ENCODE measurements around the gene ADAMTS12. TPM values are rescaled to one million over a fixed set of nuclear protein-coding genes. Genes with fewer than 3 reads are reported as not detected.

Gene ADAMTS12
- total RNA-seq, 4 donors from 2014 or later, result 2.3 to 6.0 (median 4.2) TPM

GRCh38 chr5:33934176-33934575 is 42.4 kb upstream of the ADAMTS12 start:
- TF ChIP-seq POLR2AphosphoS5 (IDR thresholded peaks at IDR 0.05), result no peak
- no peak for TF ChIP-seq CTCF (IDR thresholded peaks at IDR 0.05)
- no peak for TF ChIP-seq POLR2A (IDR thresholded peaks at IDR 0.05; ENCODE audit: low read depth)
- TF ChIP-seq EP300 (IDR thresholded peaks at IDR 0.05), result no peak
- Histone ChIP-seq H3K27ac (replicated peaks in 1 of 4) (no peak overlapping the region), H3K36me3 (no peaks in the 10 kb centered on the region), H3K27me3 (peaks cover 0 to 45% (median 23%) of the 10 kb centered on the region in 4 donors), H3K4me3 (no peak overlapping the region), H3K9me3 (no peaks in the 10 kb centered on the region), H3K4me1 (peaks cover 9 to 25% (median 17%) of the 10 kb centered on the region in 4 donors)
- no peak for DNase-seq (ENCODE audit: extremely low spot score)
- 81% methylated on average over 1 of the region's 1 CpG for WGBS
- intact Hi-C loops (cut with DNase I), result loop anchor here (2.0 kb wide), 1 partner anchor 499 kb away; no protein-coding TSS in a partner anchor

GRCh38 chr5:33933723-33934169 is 42.0 kb upstream of the ADAMTS12 start:
- Histone ChIP-seq H3K9me3 (no peaks in the 10 kb centered on the region), H3K27ac (replicated peaks in 1 of 4) (no peak overlapping the region), H3K4me3 (no peak overlapping the region), H3K36me3 (no peaks in the 10 kb centered on the region), H3K4me1 (peaks cover 9 to 25% (median 17%) of the 10 kb centered on the region in 4 donors), H3K27me3 (peaks cover 0 to 41% (median 23%) of the 10 kb centered on the region in 4 donors)
- TF ChIP-seq POLR2AphosphoS5 (IDR thresholded peaks at IDR 0.05) (no peak), CTCF (IDR thresholded peaks at IDR 0.05) (no peak), EP300 (IDR thresholded peaks at IDR 0.05) (no peak), POLR2A (IDR thresholded peaks at IDR 0.05; ENCODE audit: low read depth) (no peak)
- intact Hi-C loops (cut with DNase I), result loop anchor here (2.0 kb wide), 1 partner anchor 499 kb away; no protein-coding TSS in a partner anchor
- 90% methylated on average over 3 of the region's 3 CpGs for WGBS
- DNase-seq (ENCODE audit: extremely low spot score), result peak; percentile 47

- peak; percentile 45 for DNase-seq (ENCODE audit: extremely low spot score)
- WGBS, result 80% methylated on average over 5 of the region's 5 CpGs
- intact Hi-C loops (cut with DNase I), result no loop called here
Measured at GRCh38 chr5:33931136-33931535, 39.3 kb upstream of the ADAMTS12 start.

GRCh38 chr5:33929925-33930690 is 38.3 kb upstream of the ADAMTS12 start:
- no peak overlapping the region for H3K4me3 ChIP-seq
- intact Hi-C loops (cut with DNase I), result no loop called here

More at GRCh38 chr5:33931136-33931535, 39.3 kb upstream of the ADAMTS12 start:
- Histone ChIP-seq H3K9me3 (no peaks in the 10 kb centered on the region), H3K4me3 (no peak overlapping the region), H3K36me3 (no peaks in the 10 kb centered on the region), H3K27me3 (peaks cover 0 to 15% (median 1%) of the 10 kb centered on the region in 4 donors), H3K4me1 (peaks cover 3 to 7% (median 5%) of the 10 kb centered on the region in 4 donors), H3K27ac (replicated peaks in 1 of 4) (no peak overlapping the region)
- TF ChIP-seq POLR2AphosphoS5 (IDR thresholded peaks at IDR 0.05) (no peak), EP300 (IDR thresholded peaks at IDR 0.05) (no peak), CTCF (IDR thresholded peaks at IDR 0.05) (no peak), POLR2A (IDR thresholded peaks at IDR 0.05; ENCODE audit: low read depth) (no peak)

GRCh38 chr5:33928283-33928682 is 36.5 kb upstream of the ADAMTS12 start:
- Histone ChIP-seq H3K4me3 (no peak overlapping the region), H3K4me1 (no peaks in the 10 kb centered on the region), H3K36me3 (no peaks in the 10 kb centered on the region), H3K9me3 (no peaks in the 10 kb centered on the region), H3K27ac (replicated peaks in 1 of 4) (no peak overlapping the region), H3K27me3 (peaks cover 0 to 4% (median 0%) of the 10 kb centered on the region in 4 donors)
- intact Hi-C loops (cut with DNase I), result no loop called here
- WGBS, result 81% methylated on average over 2 of the region's 2 CpGs
- DNase-seq (ENCODE audit: extremely low spot score), result no peak
- TF ChIP-seq CTCF (IDR thresholded peaks at IDR 0.05) (no peak), EP300 (IDR thresholded peaks at IDR 0.05) (no peak), POLR2AphosphoS5 (IDR thresholded peaks at IDR 0.05) (no peak), POLR2A (IDR thresholded peaks at IDR 0.05; ENCODE audit: low read depth) (no peak)

More at GRCh38 chr5:33929925-33930690, 38.3 kb upstream of the ADAMTS12 start:
- WGBS, result 93% methylated on average over 4 of the region's 6 CpGs
- DNase-seq (ENCODE audit: extremely low spot score), result peak; percentile 70
- peaks cover 0 to 5% (median 0%) of the 10 kb centered on the region in 4 donors for H3K27me3 ChIP-seq
- no peaks in the 10 kb centered on the region for H3K36me3 ChIP-seq
- TF ChIP-seq POLR2A (IDR thresholded peaks at IDR 0.05; ENCODE audit: low read depth) (no peak), POLR2AphosphoS5 (IDR thresholded peaks at IDR 0.05) (no peak)
- H3K9me3 ChIP-seq, result no peaks in the 10 kb centered on the region
- H3K27ac ChIP-seq (replicated peaks in 1 of 4), result no peak overlapping the region
- H3K4me1 ChIP-seq, result no peaks in the 10 kb centered on the region
